Endodermal cell (in vitro differentiated cells): ENCODE data around the gene ZNF37A. TPM values are rescaled to one million over a fixed set of nuclear protein-coding genes. Genes with fewer than 3 reads are reported as not detected.

Experiments
- DNase-seq: peaks from one replicate; pipeline ENCODE4 v3.0.0-alpha.2; 2017
- H3K27ac ChIP-seq: 2 replicates; pipeline ENCODE4 v1.5.1; 2013; ENCODE audit warnings: mild to moderate bottlenecking, low read depth, low read length, moderate library complexity
- H3K27me3 ChIP-seq: 2 replicates; pipeline ENCODE4 v1.6.1; 2013; ENCODE audit warnings: mild to moderate bottlenecking, low read length, moderate library complexity; ENCODE audit not compliant: insufficient read depth, control insufficient read depth, poor library complexity, severe bottlenecking
- H3K36me3 ChIP-seq: 2 replicates; pipeline ENCODE4 v1.7.0; 2013; ENCODE audit warnings: mild to moderate bottlenecking, low read length, moderate library complexity; ENCODE audit not compliant: control insufficient read depth, insufficient read depth
- H3K4me1 ChIP-seq: one replicate; pipeline ENCODE4 v1.7.0; 2013; ENCODE audit warnings: low read length; ENCODE audit not compliant: control insufficient read depth, insufficient read depth
- H3K4me3 ChIP-seq: 2 replicates; pipeline ENCODE4 v1.5.1; 2013; ENCODE audit warnings: mild to moderate bottlenecking, low read length, moderate library complexity
- H3K9ac ChIP-seq: 2 replicates; pipeline ENCODE4 v1.6.1; 2013; ENCODE audit warnings: mild to moderate bottlenecking, low read length, moderate library complexity; ENCODE audit not compliant: poor library complexity, severe bottlenecking; ENCODE audit errors: extremely low read depth
- H3K9me3 ChIP-seq: 2 replicates; pipeline ENCODE4 v1.6.1; 2013; ENCODE audit warnings: mild to moderate bottlenecking, low read length, moderate library complexity; ENCODE audit not compliant: control insufficient read depth
- H3K27ac Mint-ChIP-seq: 2 replicates; pipeline ENCODE4 v1.8.0; 2020; ENCODE audit warnings: mixed read lengths
- H3K27me3 Mint-ChIP-seq: 2 replicates; pipeline ENCODE4 v1.8.0; 2021; ENCODE audit warnings: mild to moderate bottlenecking, mixed read lengths; ENCODE audit not compliant: insufficient read depth
- H3K36me3 Mint-ChIP-seq: 2 replicates; pipeline ENCODE4 v1.8.0; 2020; ENCODE audit warnings: low read depth, mixed read lengths
- H3K4me1 Mint-ChIP-seq: 2 replicates; pipeline ENCODE4 v1.8.0; 2020; ENCODE audit warnings: mixed read lengths
- H3K4me3 Mint-ChIP-seq: 2 replicates; pipeline ENCODE4 v1.8.0; 2020; ENCODE audit warnings: mild to moderate bottlenecking, moderate library complexity, mixed read lengths
- H3K9me3 Mint-ChIP-seq: 2 replicates; pipeline ENCODE4 v1.8.0; 2020; ENCODE audit warnings: mild to moderate bottlenecking, mixed read lengths
- CTCF ChIP-seq: fragments of 200-600 bp; sonication (generic); conservative IDR thresholded peaks from 2 replicates; pipeline ENCODE4 v1.5.0; 2021; ENCODE audit warnings: antibody characterized with exemption, mild to moderate bottlenecking
- WGBS, 2 experiments: methylation state at CpG; one replicate each; pipeline versions ENCODE4 v1.1.5 to v1.1.7; 2013; ENCODE audit warnings: missing lambda C conversion rate in 2 of 2, mixed read lengths in 1 of 2; ENCODE audit not compliant: insufficient coverage in 1 of 2, insufficient read length in 1 of 2; 5-methylcytosine and 5-hydroxymethylcytosine counted together
- total RNA-seq, 2 donors: library from RNA; stranded (reverse); fragmentation: NEBNext Ultra II Directional in 1 of 2; extraction: Animal tissue kit (Norgen Biotek cat#: 25700) in 1 of 2; gene quantifications; 2 replicates in 1 of 2; 3 replicates in 1 of 2; pipeline ENCODE4 v1.2.1, GENCODE V29; 2021

The ZNF37A gene
- total RNA-seq, 2 donors from 2014 or later, result 11.0 to 11.4 TPM

- WGBS, 2 experiments, result 81 to 83% methylated on average over 2 to 3 of the region's 3 CpGs
- H3K36me3 Mint-ChIP-seq, result peaks cover 82% of the 10 kb centered on the region
- no peaks in the 10 kb centered on the region for H3K27me3 ChIP-seq
- TF ChIP-seq CTCF, result no peak
- peaks cover 76% of the 10 kb centered on the region for H3K9me3 ChIP-seq
- no peaks in the 10 kb centered on the region for H3K27me3 Mint-ChIP-seq
- no peak overlapping the region for H3K27ac Mint-ChIP-seq
- DNase-seq, result no peak
- no peak overlapping the region for H3K9ac ChIP-seq
- H3K27ac ChIP-seq, result no peak overlapping the region
- H3K9me3 Mint-ChIP-seq, result peaks cover 99% of the 10 kb centered on the region
- H3K4me1 Mint-ChIP-seq, result no peaks in the 10 kb centered on the region
- no peak overlapping the region for H3K4me3 Mint-ChIP-seq
- peaks cover 7% of the 10 kb centered on the region for H3K36me3 ChIP-seq
- H3K4me3 ChIP-seq, result no peak overlapping the region
- no peaks in the 10 kb centered on the region for H3K4me1 ChIP-seq
These were observed 9.6 kb downstream of the ZNF37A start for GRCh38 chr10:38103756-38104155.

GRCh38 chr10:38112159-38112558, 18.0 kb downstream of the ZNF37A start:
- H3K4me1 ChIP-seq, result no peaks in the 10 kb centered on the region
- peaks cover 40% of the 10 kb centered on the region for H3K36me3 Mint-ChIP-seq
- H3K9me3 Mint-ChIP-seq, result peaks cover 94% of the 10 kb centered on the region
- no peaks in the 10 kb centered on the region for H3K4me1 Mint-ChIP-seq
- peaks cover 26% of the 10 kb centered on the region for H3K36me3 ChIP-seq
- WGBS, 2 experiments, result 91 to 93% methylated on average over 2 of the region's 2 CpGs
- no peak overlapping the region for H3K4me3 Mint-ChIP-seq
- DNase-seq, result no peak
- H3K27ac Mint-ChIP-seq, result no peak overlapping the region
- no peak overlapping the region for H3K9ac ChIP-seq
- TF ChIP-seq CTCF, result no peak
- no peak overlapping the region for H3K4me3 ChIP-seq
- no peak overlapping the region for H3K27ac ChIP-seq
- no peaks in the 10 kb centered on the region for H3K27me3 ChIP-seq
- no peaks in the 10 kb centered on the region for H3K27me3 Mint-ChIP-seq
- H3K9me3 ChIP-seq, result peaks cover 75% of the 10 kb centered on the region

- Mint-ChIP-seq H3K4me3 (no peak overlapping the region), H3K36me3 (peaks cover 61% of the 10 kb centered on the region), H3K27me3 (peaks cover 2% of the 10 kb centered on the region), H3K27ac (no peak overlapping the region), H3K9me3 (peaks cover 95% of the 10 kb centered on the region), H3K4me1 (no peaks in the 10 kb centered on the region)
- WGBS, 2 experiments, result 83 to 100% methylated on average over 1 to 2 of the region's 3 CpGs
- Histone ChIP-seq H3K9ac (no peak overlapping the region), H3K36me3 (peaks cover 40% of the 10 kb centered on the region), H3K27me3 (no peaks in the 10 kb centered on the region), H3K4me1 (no peaks in the 10 kb centered on the region), H3K9me3 (peaks cover 96% of the 10 kb centered on the region), H3K4me3 (peak overlapping the region; percentile 63), H3K27ac (no peak overlapping the region)
- no peak for DNase-seq
- TF ChIP-seq CTCF, result no peak
These were observed 24.1 kb downstream of the ZNF37A start for GRCh38 chr10:38118072-38118807.
